WI38 (cell line): ENCODE data around the gene SPAG9.

Experiments used
- H3K4me3 ChIP-seq: 2 replicates; pipeline ENCODE4 v1.5.1; 2011; ENCODE audit warnings: low read depth, mild to moderate bottlenecking, control low read depth, low read length
- TF ChIP-seq, protein P1 (sequence below): IDR thresholded peaks from 2 replicates; pipeline ENCODE4 v1.5.1; 2012; ENCODE audit warnings: low read depth, mild to moderate bottlenecking, control low read depth, low read length

SPAG9 gene

DNA sequence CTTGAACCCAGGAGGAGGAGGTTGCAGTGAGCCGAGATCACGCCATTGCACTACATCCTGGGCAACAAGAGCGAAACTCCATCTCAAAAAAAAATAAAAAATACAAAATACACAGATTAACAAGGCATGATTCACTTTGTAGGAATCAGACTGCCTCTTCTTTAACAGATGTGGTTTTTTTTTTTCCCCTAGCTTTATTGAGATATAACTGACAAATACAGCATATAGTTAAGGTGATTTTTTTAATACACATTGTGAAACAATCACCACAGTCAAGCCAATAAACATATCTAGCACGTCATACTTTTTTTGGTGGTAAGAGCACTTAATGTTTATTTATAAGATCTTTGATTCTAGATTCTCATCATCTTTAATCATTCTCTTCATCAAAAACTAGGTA lies 87.8 kb downstream of the SPAG9 start:
- no peak overlapping the region for H3K4me3 ChIP-seq
- TF ChIP-seq, protein P1, sequence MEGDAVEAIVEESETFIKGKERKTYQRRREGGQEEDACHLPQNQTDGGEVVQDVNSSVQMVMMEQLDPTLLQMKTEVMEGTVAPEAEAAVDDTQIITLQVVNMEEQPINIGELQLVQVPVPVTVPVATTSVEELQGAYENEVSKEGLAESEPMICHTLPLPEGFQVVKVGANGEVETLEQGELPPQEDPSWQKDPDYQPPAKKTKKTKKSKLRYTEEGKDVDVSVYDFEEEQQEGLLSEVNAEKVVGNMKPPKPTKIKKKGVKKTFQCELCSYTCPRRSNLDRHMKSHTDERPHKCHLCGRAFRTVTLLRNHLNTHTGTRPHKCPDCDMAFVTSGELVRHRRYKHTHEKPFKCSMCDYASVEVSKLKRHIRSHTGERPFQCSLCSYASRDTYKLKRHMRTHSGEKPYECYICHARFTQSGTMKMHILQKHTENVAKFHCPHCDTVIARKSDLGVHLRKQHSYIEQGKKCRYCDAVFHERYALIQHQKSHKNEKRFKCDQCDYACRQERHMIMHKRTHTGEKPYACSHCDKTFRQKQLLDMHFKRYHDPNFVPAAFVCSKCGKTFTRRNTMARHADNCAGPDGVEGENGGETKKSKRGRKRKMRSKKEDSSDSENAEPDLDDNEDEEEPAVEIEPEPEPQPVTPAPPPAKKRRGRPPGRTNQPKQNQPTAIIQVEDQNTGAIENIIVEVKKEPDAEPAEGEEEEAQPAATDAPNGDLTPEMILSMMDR, result no peak

DNA sequence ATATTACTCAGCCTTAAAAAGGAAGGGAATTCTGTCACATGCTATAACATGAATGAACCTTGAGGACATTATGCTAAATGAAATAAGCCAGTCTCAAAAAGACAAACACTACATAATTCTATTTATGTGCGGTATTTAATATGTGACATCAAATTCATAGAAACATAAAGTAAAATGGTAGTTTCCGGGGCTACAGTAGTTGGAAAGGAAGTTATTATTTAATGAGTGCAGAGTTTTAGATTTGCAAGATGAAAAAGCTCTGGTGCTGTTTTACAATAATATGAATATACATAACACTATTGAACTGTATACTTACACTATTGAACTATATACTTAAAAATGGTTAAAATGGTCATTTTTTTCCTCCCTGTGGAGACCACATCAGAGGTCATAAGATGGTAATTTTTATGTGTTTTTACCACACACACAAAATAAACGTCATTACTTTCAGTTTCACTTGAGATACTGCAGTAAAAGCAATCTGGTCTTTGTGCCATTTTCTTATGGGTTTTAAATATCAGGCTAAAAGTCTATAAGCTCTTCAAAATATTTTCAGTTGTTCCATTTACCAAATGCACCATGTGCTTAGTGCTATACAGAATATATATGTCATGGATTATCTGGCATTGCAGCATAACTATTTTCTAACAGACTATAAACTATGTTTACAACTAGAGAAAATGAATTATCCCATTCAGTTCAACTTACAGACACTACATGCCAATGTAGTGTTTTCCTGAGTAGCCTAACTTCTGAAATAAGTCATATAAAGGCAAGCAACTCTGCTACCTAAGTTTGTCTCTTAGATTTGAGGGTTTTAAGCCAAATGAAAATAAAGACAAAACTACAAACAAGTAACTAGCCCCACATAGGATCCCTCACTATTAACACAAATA lies 90.9 kb downstream of the SPAG9 start:
- TF ChIP-seq, protein P1, result no peak
- H3K4me3 ChIP-seq, result peak overlapping the region; percentile 32

DNA sequence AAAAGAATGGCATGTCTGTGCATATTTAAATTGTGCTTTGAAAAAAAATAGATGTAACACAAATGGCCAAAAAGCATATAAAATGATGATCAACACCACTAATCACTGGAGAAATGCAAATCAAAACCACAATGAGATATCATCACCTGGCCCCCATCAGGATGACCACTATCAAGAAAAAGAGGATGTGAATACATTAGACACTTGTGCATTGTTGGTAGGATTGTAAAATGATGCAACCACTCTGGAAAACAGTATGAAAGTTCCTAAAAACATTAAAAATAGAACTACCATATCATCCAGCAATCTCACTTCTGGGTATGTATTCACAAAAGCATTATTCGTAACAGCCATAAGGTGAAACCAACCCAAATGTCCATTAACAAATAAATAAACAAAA lies 91.5 kb downstream of the SPAG9 start:
- no peak overlapping the region for H3K4me3 ChIP-seq
- TF ChIP-seq, protein P1, result no peak

DNA sequence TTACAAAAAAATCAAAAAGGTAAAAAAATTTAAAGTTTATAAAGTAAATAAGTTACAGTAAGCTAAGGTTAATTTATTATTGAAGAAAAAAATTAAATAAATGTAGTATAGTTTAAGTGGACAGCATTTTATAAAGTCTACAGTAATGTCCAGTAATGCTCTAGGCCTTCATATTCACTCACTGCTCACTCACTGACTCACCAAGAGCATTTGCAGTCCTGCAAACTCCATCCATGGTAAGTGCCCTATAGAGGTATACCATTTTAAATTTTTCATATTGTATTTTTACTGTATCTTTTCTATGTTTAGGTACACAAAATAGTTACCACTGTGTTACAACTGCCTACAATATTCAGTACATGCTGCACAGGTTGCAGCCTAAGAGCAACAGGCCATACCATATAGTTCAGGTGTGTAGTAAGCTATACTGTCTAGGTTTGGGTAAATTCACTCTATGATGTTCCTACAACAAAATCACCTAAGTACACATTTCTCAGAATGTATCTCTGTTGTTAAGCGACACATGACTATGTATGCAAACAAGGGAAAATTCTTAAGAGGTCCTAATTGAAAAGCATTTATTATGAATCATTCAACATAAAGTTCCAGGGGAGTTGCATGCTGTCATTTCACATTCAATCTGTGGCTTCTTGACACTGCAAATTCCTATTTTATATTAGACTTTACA lies 92.3 kb downstream of the SPAG9 start:
- TF ChIP-seq, protein P1, result no peak
- H3K4me3 ChIP-seq, result no peak overlapping the region

DNA sequence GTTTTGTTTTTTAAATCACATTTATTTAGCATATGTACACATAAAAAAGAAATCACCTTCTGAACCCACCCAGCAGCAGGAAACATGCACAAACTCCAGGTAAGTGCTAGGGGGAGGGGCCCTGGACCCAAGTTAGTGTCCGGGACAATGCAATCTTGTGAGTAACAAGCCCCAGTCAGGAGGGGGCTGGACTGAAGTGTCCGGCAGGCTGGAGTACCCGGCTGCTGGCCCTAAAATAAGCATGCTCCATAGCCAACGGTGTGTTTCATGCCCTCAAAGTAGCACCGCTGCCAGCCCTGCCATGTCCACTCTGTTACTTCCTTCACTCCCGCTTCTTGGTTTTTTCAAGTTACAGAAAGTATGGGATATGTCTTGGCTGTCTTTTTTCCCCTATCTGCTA lies 102.1 kb downstream of the SPAG9 start:
- H3K4me3 ChIP-seq, result no peak overlapping the region
- TF ChIP-seq, protein P1, result no peak

DNA sequence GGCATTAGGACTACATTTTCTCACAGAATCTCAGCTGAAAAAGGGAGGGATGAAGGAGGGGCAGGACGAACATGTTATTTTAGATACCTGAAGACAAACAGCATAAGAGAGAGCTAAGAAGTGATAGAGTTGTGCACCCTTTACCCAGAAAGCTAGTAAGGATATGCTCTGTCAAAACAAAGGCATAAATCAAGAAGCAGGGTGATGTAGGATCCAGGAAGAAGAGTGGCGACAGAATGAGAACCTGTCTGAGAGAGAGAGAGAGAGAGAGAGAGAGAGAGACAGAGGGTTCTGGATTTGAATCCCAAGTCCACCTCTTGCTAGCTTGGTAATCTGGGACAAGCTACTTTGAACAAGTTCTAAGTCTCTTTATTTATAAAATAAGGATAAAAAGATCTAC lies 103.4 kb downstream of the SPAG9 start:
- TF ChIP-seq, protein P1, result no peak
- no peak overlapping the region for H3K4me3 ChIP-seq

DNA sequence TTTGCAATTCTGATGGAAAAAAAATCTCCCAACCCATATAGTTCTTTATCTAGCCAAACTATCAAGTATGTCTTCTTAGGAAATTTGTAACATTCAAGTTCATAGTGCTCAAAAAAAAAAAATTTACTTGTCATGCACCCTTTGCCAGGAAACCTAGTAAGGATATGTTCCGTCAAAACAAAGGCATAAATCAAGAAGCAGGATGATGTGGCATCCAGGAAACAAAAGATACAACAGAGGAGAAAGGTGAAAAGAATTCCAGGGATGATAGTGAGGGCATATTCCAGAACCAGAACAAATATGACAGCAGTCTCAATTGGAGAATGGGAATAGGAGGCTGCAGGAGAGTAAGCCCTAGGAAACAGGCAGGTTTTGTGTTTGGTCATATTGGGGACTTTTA lies 104.6 kb downstream of the SPAG9 start:
- no peak overlapping the region for H3K4me3 ChIP-seq
- TF ChIP-seq, protein P1, result no peak
